T-helper 2 cell treated with Interferon-gamma antibody and Interleukin-4, amounts not matched to agents 5 μg/mL and 100 μg/mL, for 36 hours (primary cell): ENCODE data around the gene ALDH16A1.
A peak's percentile ranks its signal among the peaks of the same experiment; 100 is the strongest.

Experiments
- DNase-seq: peaks from one replicate; pipeline ENCODE4 v3.0.0; 2021; ENCODE audit warnings: low spot score
- H3K27ac Mint-ChIP-seq: one replicate; pipeline ENCODE4 v1.8.0; 2021; ENCODE audit warnings: mild to moderate bottlenecking, mixed read lengths
- H3K27me3 Mint-ChIP-seq: one replicate; pipeline ENCODE4 v1.8.0; 2021; ENCODE audit warnings: low read depth, mixed read lengths
- H3K36me3 Mint-ChIP-seq: one replicate; pipeline ENCODE4 v1.8.0; 2021; ENCODE audit warnings: low read depth, mixed read lengths
- H3K4me1 Mint-ChIP-seq: one replicate; pipeline ENCODE4 v1.8.0; 2021; ENCODE audit warnings: low read depth, mixed read lengths
- H3K4me3 Mint-ChIP-seq: one replicate; pipeline ENCODE4 v1.8.0; 2022; ENCODE audit warnings: mild to moderate bottlenecking, moderate library complexity, mixed read lengths
- H3K9me3 Mint-ChIP-seq: one replicate; pipeline ENCODE4 v1.8.0; 2021; ENCODE audit warnings: mixed read lengths

The ALDH16A1 gene

GRCh38 chr19:49502866-49503581, 50.0 kb downstream of the ALDH16A1 start:
- peaks cover 38% of the 10 kb centered on the region for H3K4me1 Mint-ChIP-seq
- H3K4me3 Mint-ChIP-seq = peak overlapping the region; percentile 18
- peak; percentile 33 for DNase-seq

GRCh38 chr19:49503582-49503962, 50.5 kb downstream of the ALDH16A1 start:
- Mint-ChIP-seq H3K27ac (no peak overlapping the region), H3K27me3 (no peaks in the 10 kb centered on the region), H3K36me3 (peaks cover 20% of the 10 kb centered on the region), H3K9me3 (no peaks in the 10 kb centered on the region), H3K4me3 (no peak overlapping the region), H3K4me1 (peaks cover 38% of the 10 kb centered on the region)
- DNase-seq = no peak

More at GRCh38 chr19:49502866-49503581, 50.0 kb downstream of the ALDH16A1 start:
- Mint-ChIP-seq H3K9me3 (no peaks in the 10 kb centered on the region), H3K36me3 (peaks cover 25% of the 10 kb centered on the region), H3K27me3 (no peaks in the 10 kb centered on the region), H3K27ac (peak overlapping the region; percentile 75)

GRCh38 chr19:49506575-49507105, 53.6 kb downstream of the ALDH16A1 start:
- peak; percentile 60 for DNase-seq
- no peaks in the 10 kb centered on the region for H3K36me3 Mint-ChIP-seq
- no peak overlapping the region for H3K4me3 Mint-ChIP-seq
- peaks cover 3% of the 10 kb centered on the region for H3K27me3 Mint-ChIP-seq
- no peaks in the 10 kb centered on the region for H3K9me3 Mint-ChIP-seq
- H3K4me1 Mint-ChIP-seq = peaks cover 26% of the 10 kb centered on the region
- peak overlapping the region; percentile 17 for H3K27ac Mint-ChIP-seq

- peaks cover 24% of the 10 kb centered on the region for H3K4me1 Mint-ChIP-seq
- H3K36me3 Mint-ChIP-seq = no peaks in the 10 kb centered on the region
- no peak overlapping the region for H3K4me3 Mint-ChIP-seq
- H3K9me3 Mint-ChIP-seq = no peaks in the 10 kb centered on the region
- peaks cover 10% of the 10 kb centered on the region for H3K27me3 Mint-ChIP-seq
- H3K27ac Mint-ChIP-seq = peak overlapping the region; percentile 70
- DNase-seq = no peak
Measured at GRCh38 chr19:49507803-49508494, 54.9 kb downstream of the ALDH16A1 start.

GRCh38 chr19:49512970-49513745, 60.1 kb downstream of the ALDH16A1 start:
- peak overlapping the region; percentile 74 for H3K4me3 Mint-ChIP-seq
- no peak for DNase-seq

GRCh38 chr19:49513746-49514118, 60.7 kb downstream of the ALDH16A1 start:
- peak overlapping the region; percentile 32 for H3K27ac Mint-ChIP-seq
- no peaks in the 10 kb centered on the region for H3K9me3 Mint-ChIP-seq
- peaks cover 16% of the 10 kb centered on the region for H3K27me3 Mint-ChIP-seq
- no peaks in the 10 kb centered on the region for H3K36me3 Mint-ChIP-seq
- DNase-seq = no peak
- peaks cover 19% of the 10 kb centered on the region for H3K4me1 Mint-ChIP-seq
- H3K4me3 Mint-ChIP-seq = peak overlapping the region; percentile 74

More at GRCh38 chr19:49512970-49513745, 60.1 kb downstream of the ALDH16A1 start:
- no peaks in the 10 kb centered on the region for H3K9me3 Mint-ChIP-seq
- no peaks in the 10 kb centered on the region for H3K36me3 Mint-ChIP-seq
- peak overlapping the region; percentile 32 for H3K27ac Mint-ChIP-seq
- H3K27me3 Mint-ChIP-seq = peaks cover 16% of the 10 kb centered on the region
- peaks cover 19% of the 10 kb centered on the region for H3K4me1 Mint-ChIP-seq

GRCh38 chr19:49514151-49514550, 61.1 kb downstream of the ALDH16A1 start:
- no peak overlapping the region for H3K4me3 Mint-ChIP-seq
- peaks cover 18% of the 10 kb centered on the region for H3K27me3 Mint-ChIP-seq
- no peaks in the 10 kb centered on the region for H3K9me3 Mint-ChIP-seq
- no peaks in the 10 kb centered on the region for H3K36me3 Mint-ChIP-seq
- no peak for DNase-seq
- no peak overlapping the region for H3K27ac Mint-ChIP-seq
- peaks cover 19% of the 10 kb centered on the region for H3K4me1 Mint-ChIP-seq

- Mint-ChIP-seq H3K4me1 (peaks cover 19% of the 10 kb centered on the region), H3K36me3 (no peaks in the 10 kb centered on the region), H3K27me3 (peaks cover 21% of the 10 kb centered on the region), H3K27ac (no peak overlapping the region), H3K4me3 (no peak overlapping the region), H3K9me3 (no peaks in the 10 kb centered on the region)
- no peak for DNase-seq
Measured at GRCh38 chr19:49515767-49516166, 62.7 kb downstream of the ALDH16A1 start.

GRCh38 chr19:49518033-49518432, 65.0 kb downstream of the ALDH16A1 start:
- Mint-ChIP-seq H3K36me3 (no peaks in the 10 kb centered on the region), H3K4me3 (no peak overlapping the region), H3K27ac (no peak overlapping the region), H3K27me3 (peaks cover 11% of the 10 kb centered on the region), H3K9me3 (no peaks in the 10 kb centered on the region), H3K4me1 (peaks cover 8% of the 10 kb centered on the region)
- no peak for DNase-seq
